OCI-LY1 (cell line): ENCODE results near the gene TNIP1.

Experiments
- H2AFZ ChIP-seq: fragments of 200-600 bp; sonication (generic), shearing (Covaris generic); 2 replicates; pipeline ENCODE4 v1.6.0; 2014; ENCODE audit warnings: antibody characterized with exemption, mild to moderate bottlenecking, low read length
- H3F3A ChIP-seq: fragments of 200-600 bp; sonication (generic), shearing (Covaris generic); 2 replicates; pipeline ENCODE4 v1.6.0; 2014; ENCODE audit warnings: mild to moderate bottlenecking, antibody characterized with exemption, low read length, moderate library complexity; ENCODE audit not compliant: insufficient read depth
- H3K27ac ChIP-seq: fragments of 200-600 bp; sonication (generic); 2 replicates; pipeline ENCODE4 v1.5.1; 2014; ENCODE audit warnings: low read length, mixed run types, mild to moderate bottlenecking, low read depth; ENCODE audit not compliant: poor library complexity, severe bottlenecking
- H3K27me3 ChIP-seq: fragments of 200-600 bp; sonication (generic); 2 replicates; pipeline ENCODE4 v1.6.0; 2014; ENCODE audit warnings: antibody characterized with exemption, mild to moderate bottlenecking, low read length, moderate library complexity; ENCODE audit not compliant: insufficient read depth
- H3K36me3 ChIP-seq: fragments of 200-600 bp; sonication (generic); 2 replicates; pipeline ENCODE4 v1.6.1; 2014; ENCODE audit warnings: mild to moderate bottlenecking, antibody characterized with exemption, low read length, moderate library complexity, mixed read lengths; ENCODE audit not compliant: insufficient read depth
- H3K4me1 ChIP-seq: fragments of 200-600 bp; sonication (generic); 2 replicates; pipeline ENCODE4 v1.5.1; 2014; ENCODE audit warnings: mild to moderate bottlenecking, low read length, moderate library complexity; ENCODE audit not compliant: insufficient read depth, severe bottlenecking
- H3K4me2 ChIP-seq: fragments of 200-600 bp; sonication (generic), shearing (Covaris generic); 2 replicates; pipeline ENCODE4 v1.6.1; 2014; ENCODE audit warnings: low read length
- H3K4me3 ChIP-seq: fragments of 200-600 bp; sonication (generic); 2 replicates; pipeline ENCODE4 v1.5.1; 2014; ENCODE audit warnings: low read length, low read depth, mild to moderate bottlenecking, mixed read lengths; ENCODE audit not compliant: poor library complexity, severe bottlenecking
- H3K79me2 ChIP-seq: fragments of 200-600 bp; shearing (Covaris generic); 2 replicates; pipeline ENCODE4 v1.6.1; 2016; ENCODE audit warnings: mixed run types, low read length, mixed read lengths; ENCODE audit not compliant: insufficient read depth
- H3K9ac ChIP-seq: fragments of 200-600 bp; sonication (generic), shearing (Covaris generic); 2 replicates; pipeline ENCODE4 v1.6.1; 2014; ENCODE audit warnings: mild to moderate bottlenecking, low read length, mixed read lengths
- H3K9me2 ChIP-seq: fragments of 200-600 bp; sonication (generic), shearing (Covaris generic); 2 replicates; pipeline ENCODE4 v1.6.1; 2014; ENCODE audit warnings: low read depth, mild to moderate bottlenecking, low read length, mixed read lengths
- H3K9me3 ChIP-seq: fragments of 200-600 bp; shearing (Covaris generic); 2 replicates; pipeline ENCODE4 v1.6.1; 2014; ENCODE audit warnings: low read length, mixed read lengths
- H4K20me1 ChIP-seq: fragments of 200-600 bp; sonication (generic), shearing (Covaris generic); 2 replicates; pipeline ENCODE4 v1.6.0; 2016; ENCODE audit warnings: mild to moderate bottlenecking, low read length; ENCODE audit not compliant: insufficient read depth
- CTCF ChIP-seq: fragments of 200-600 bp; sonication (generic), shearing (Covaris generic); IDR thresholded peaks from 2 replicates; pipeline ENCODE4 v1.5.1; 2017; ENCODE audit warnings: mild to moderate bottlenecking, antibody characterized with exemption, low read length, moderate library complexity, mixed read lengths
- EZH2 ChIP-seq: fragments of 200-600 bp; sonication (generic), shearing (Covaris generic); IDR thresholded peaks from 2 replicates; pipeline ENCODE4 v1.8.0; 2017; ENCODE audit warnings: borderline replicate concordance, mixed run types, mild to moderate bottlenecking, antibody characterized with exemption, low read length, moderate library complexity, mixed read lengths

TNIP1 gene

GRCh38 chr5:151002681-151003502, 77.9 kb downstream of the TNIP1 start:
- Histone ChIP-seq H3K4me3 (no peak overlapping the region), H3F3A (no peaks in the 10 kb centered on the region), H3K27me3 (no peaks in the 10 kb centered on the region), H3K4me2 (no peak overlapping the region), H3K79me2 (no peaks in the 10 kb centered on the region), H4K20me1 (no peaks in the 10 kb centered on the region), H3K27ac (no peak overlapping the region), H3K9ac (no peak overlapping the region), H3K9me3 (no peaks in the 10 kb centered on the region), H2AFZ (no peak overlapping the region), H3K9me2 (no peaks in the 10 kb centered on the region), H3K4me1 (no peaks in the 10 kb centered on the region), H3K36me3 (no peaks in the 10 kb centered on the region)
- no peak for TF ChIP-seq CTCF

- no peak overlapping the region for H3K4me3 ChIP-seq
- no peaks in the 10 kb centered on the region for H4K20me1 ChIP-seq
- no peaks in the 10 kb centered on the region for H3K9me3 ChIP-seq
- no peaks in the 10 kb centered on the region for H3F3A ChIP-seq
- H2AFZ ChIP-seq = no peak overlapping the region
- no peaks in the 10 kb centered on the region for H3K79me2 ChIP-seq
- H3K9ac ChIP-seq = no peak overlapping the region
- H3K4me2 ChIP-seq = no peak overlapping the region
- H3K36me3 ChIP-seq = no peaks in the 10 kb centered on the region
- no peaks in the 10 kb centered on the region for H3K9me2 ChIP-seq
- H3K27ac ChIP-seq = no peak overlapping the region
- TF ChIP-seq CTCF = no peak; the same call in 1 of the 2 replicates
- no peak for TF ChIP-seq EZH2
- no peaks in the 10 kb centered on the region for H3K4me1 ChIP-seq
- no peaks in the 10 kb centered on the region for H3K27me3 ChIP-seq
Measured at GRCh38 chr5:151002250-151002649, 78.6 kb downstream of the TNIP1 start.

- H3K4me2 ChIP-seq = no peak overlapping the region
- no peak overlapping the region for H3K27ac ChIP-seq
- no peaks in the 10 kb centered on the region for H3K79me2 ChIP-seq
- no peaks in the 10 kb centered on the region for H3K4me1 ChIP-seq
- no peak for TF ChIP-seq CTCF
- TF ChIP-seq EZH2 = no peak
- H3F3A ChIP-seq = no peaks in the 10 kb centered on the region
- H4K20me1 ChIP-seq = no peaks in the 10 kb centered on the region
- no peak overlapping the region for H2AFZ ChIP-seq
- no peaks in the 10 kb centered on the region for H3K9me3 ChIP-seq
- H3K36me3 ChIP-seq = no peaks in the 10 kb centered on the region
- no peak overlapping the region for H3K4me3 ChIP-seq
- no peak overlapping the region for H3K9ac ChIP-seq
- no peaks in the 10 kb centered on the region for H3K27me3 ChIP-seq
- no peaks in the 10 kb centered on the region for H3K9me2 ChIP-seq
Measured at GRCh38 chr5:151001436-151001835, 79.4 kb downstream of the TNIP1 start.
